ENCODE measurements around the gene PNKP. TPM values are rescaled to one million over a fixed set of nuclear protein-coding genes. Genes with fewer than 3 reads are reported as not detected.

PNKP gene
- total and polyA plus RNA-seq, 10 of the 15 experiments (the other 5 are each of a cell fraction or from before 2014, with no cell fraction given) = 2.9 to 82.3 (median 33.2) TPM

- ATAC-seq (no peak), FAIRE-seq (no peak), DNase-seq (ENCODE audit: low read depth, low spot score) (no peak)
- ChIA-PET SMC1A (ENCODE audit: uncharacterized antibody, unreplicated experiment) (no interaction called here), RAD21 (ENCODE audit: unreplicated experiment) (interaction anchor here (1.0 to 1.1 kb wide), 2 partner anchors 15 to 55 kb away, joined by 3 read pairs; no protein-coding TSS in a partner anchor), CTCF (interaction anchor here (0.7 kb wide), 1 partner anchor 36 kb away, joined by 4 read pairs; no protein-coding TSS in a partner anchor), POLR2A (interaction anchor here (0.5 to 3.0 kb wide), 7 partner anchors 8 to 669 kb away, joined by 3 to 23 read pairs (median 4); partner anchors contain the start of genes AP2A1, ATF5, FUZ and NUP62)
- H2AFZ ChIP-seq (ENCODE audit: control insufficient read depth, low read depth, low read length) = no peak overlapping the region
- H3K4me3 ChIP-seq = peak overlapping the region; percentile 90
- H3K9ac ChIP-seq (ENCODE audit: control insufficient read depth, insufficient read depth, low read length) = peak overlapping the region; percentile 84
- BruUV-seq (replicated peaks) = no TSS peak
- H3K4me1 ChIP-seq (ENCODE audit: control insufficient read depth, insufficient read depth, low read length) = peaks cover 28% of the 10 kb centered on the region
- intact Hi-C loops (cut with micrococcal nuclease; ENCODE audit: unreplicated experiment) (loop anchor here (5.0 kb wide), 1 partner anchor 52 kb away; the partner anchor contains the start of genes ATF5 and NUP62), in situ Hi-C loops (cut with MboI) (loop anchor here (25.0 kb wide), 1 partner anchor 1238 kb away; the partner anchor contains the start of genes CA11 and DBP)
- H3K4me2 ChIP-seq (ENCODE audit: control insufficient read depth, insufficient read depth) = peak overlapping the region; percentile 87
- H3K27me3 ChIP-seq (replicated peaks in 1 of 2; ENCODE audit: control insufficient read depth in 2 of 2, insufficient read depth in 2 of 2, low read length in 1 of 2) = no peaks in the 10 kb centered on the region
- H3K36me3 ChIP-seq (ENCODE audit: control insufficient read depth in 2 of 2, insufficient read depth in 2 of 2, low read length in 1 of 2) = no peaks in the 10 kb centered on the region; a peak in 2 of 4 replicates
- H3K79me2 ChIP-seq (ENCODE audit: control insufficient read depth, insufficient read depth, low read length) = peaks cover 26% of the 10 kb centered on the region
- WGBS (ENCODE audit: insufficient coverage, insufficient replicate concordance, low lambda C conversion rate, missing lambda C conversion rate) = 66% methylated on average over 4 of the region's 4 CpGs
- peak overlapping the region; percentile 95 for H3K27ac ChIP-seq (ENCODE audit: control insufficient read depth, insufficient read depth)
- no peaks in the 10 kb centered on the region for H4K20me1 ChIP-seq (ENCODE audit: control insufficient read depth, insufficient read depth)
- H3K9me3 ChIP-seq (replicated peaks; ENCODE audit: control insufficient read depth, insufficient read depth, low read length) = no peaks in the 10 kb centered on the region
- no peak for TF ChIP-seq HDAC6 (IDR thresholded peaks at IDR 0.05; ENCODE audit: unreplicated experiment)
- TF ChIP-seq SRF (IDR thresholded peaks at IDR 0.05; ENCODE audit: low read depth in 2 of 2, low read length in 2 of 2) = no peak
- TF ChIP-seq, protein P1, sequence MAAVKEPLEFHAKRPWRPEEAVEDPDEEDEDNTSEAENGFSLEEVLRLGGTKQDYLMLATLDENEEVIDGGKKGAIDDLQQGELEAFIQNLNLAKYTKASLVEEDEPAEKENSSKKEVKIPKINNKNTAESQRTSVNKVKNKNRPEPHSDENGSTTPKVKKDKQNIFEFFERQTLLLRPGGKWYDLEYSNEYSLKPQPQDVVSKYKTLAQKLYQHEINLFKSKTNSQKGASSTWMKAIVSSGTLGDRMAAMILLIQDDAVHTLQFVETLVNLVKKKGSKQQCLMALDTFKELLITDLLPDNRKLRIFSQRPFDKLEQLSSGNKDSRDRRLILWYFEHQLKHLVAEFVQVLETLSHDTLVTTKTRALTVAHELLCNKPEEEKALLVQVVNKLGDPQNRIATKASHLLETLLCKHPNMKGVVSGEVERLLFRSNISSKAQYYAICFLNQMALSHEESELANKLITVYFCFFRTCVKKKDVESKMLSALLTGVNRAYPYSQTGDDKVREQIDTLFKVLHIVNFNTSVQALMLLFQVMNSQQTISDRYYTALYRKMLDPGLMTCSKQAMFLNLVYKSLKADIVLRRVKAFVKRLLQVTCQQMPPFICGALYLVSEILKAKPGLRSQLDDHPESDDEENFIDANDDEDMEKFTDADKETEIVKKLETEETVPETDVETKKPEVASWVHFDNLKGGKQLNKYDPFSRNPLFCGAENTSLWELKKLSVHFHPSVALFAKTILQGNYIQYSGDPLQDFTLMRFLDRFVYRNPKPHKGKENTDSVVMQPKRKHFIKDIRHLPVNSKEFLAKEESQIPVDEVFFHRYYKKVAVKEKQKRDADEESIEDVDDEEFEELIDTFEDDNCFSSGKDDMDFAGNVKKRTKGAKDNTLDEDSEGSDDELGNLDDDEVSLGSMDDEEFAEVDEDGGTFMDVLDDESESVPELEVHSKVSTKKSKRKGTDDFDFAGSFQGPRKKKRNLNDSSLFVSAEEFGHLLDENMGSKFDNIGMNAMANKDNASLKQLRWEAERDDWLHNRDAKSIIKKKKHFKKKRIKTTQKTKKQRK (IDR thresholded peaks at IDR 0.05; ENCODE audit: low read depth, low read length) = no peak
- TF ChIP-seq SREBF2 (IDR thresholded peaks at IDR 0.05; ENCODE audit: low read length) = no peak
- no peak for TF ChIP-seq PML (IDR thresholded peaks at IDR 0.05; ENCODE audit: low read length)
- TF ChIP-seq LARP7 (IDR thresholded peaks at IDR 0.05) = no peak
- TF ChIP-seq USF1 (IDR thresholded peaks at IDR 0.05; ENCODE audit: borderline replicate concordance, extremely low read length, insufficient read depth, low read depth, low read length) = no peak
- TF ChIP-seq TCF7 (IDR thresholded peaks at IDR 0.05; ENCODE audit: borderline replicate concordance) = no peak
- TF ChIP-seq CBX5 (IDR thresholded peaks at IDR 0.05; ENCODE audit: low read depth) = no peak
- no peak for TF ChIP-seq EZH2 (IDR thresholded peaks at IDR 0.05; ENCODE audit: borderline replicate concordance, control insufficient read depth, low read depth, low read length)
- no peak for TF ChIP-seq POLR2AphosphoS2 (IDR thresholded peaks at IDR 0.05; ENCODE audit: low read depth, low read length)
- no peak for TF ChIP-seq RAD51 (IDR thresholded peaks at IDR 0.05)
- no peak for TF ChIP-seq PAX8 (IDR thresholded peaks at IDR 0.05)
- TF ChIP-seq, protein P2, sequence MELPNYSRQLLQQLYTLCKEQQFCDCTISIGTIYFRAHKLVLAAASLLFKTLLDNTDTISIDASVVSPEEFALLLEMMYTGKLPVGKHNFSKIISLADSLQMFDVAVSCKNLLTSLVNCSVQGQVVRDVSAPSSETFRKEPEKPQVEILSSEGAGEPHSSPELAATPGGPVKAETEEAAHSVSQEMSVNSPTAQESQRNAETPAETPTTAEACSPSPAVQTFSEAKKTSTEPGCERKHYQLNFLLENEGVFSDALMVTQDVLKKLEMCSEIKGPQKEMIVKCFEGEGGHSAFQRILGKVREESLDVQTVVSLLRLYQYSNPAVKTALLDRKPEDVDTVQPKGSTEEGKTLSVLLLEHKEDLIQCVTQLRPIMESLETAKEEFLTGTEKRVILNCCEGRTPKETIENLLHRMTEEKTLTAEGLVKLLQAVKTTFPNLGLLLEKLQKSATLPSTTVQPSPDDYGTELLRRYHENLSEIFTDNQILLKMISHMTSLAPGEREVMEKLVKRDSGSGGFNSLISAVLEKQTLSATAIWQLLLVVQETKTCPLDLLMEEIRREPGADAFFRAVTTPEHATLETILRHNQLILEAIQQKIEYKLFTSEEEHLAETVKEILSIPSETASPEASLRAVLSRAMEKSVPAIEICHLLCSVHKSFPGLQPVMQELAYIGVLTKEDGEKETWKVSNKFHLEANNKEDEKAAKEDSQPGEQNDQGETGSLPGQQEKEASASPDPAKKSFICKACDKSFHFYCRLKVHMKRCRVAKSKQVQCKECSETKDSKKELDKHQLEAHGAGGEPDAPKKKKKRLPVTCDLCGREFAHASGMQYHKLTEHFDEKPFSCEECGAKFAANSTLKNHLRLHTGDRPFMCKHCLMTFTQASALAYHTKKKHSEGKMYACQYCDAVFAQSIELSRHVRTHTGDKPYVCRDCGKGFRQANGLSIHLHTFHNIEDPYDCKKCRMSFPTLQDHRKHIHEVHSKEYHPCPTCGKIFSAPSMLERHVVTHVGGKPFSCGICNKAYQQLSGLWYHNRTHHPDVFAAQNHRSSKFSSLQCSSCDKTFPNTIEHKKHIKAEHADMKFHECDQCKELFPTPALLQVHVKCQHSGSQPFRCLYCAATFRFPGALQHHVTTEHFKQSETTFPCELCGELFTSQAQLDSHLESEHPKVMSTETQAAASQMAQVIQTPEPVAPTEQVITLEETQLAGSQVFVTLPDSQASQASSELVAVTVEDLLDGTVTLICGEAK (IDR thresholded peaks at IDR 0.05; ENCODE audit: borderline replicate concordance) = no peak
These were observed 7.8 kb upstream of the PNKP start for GRCh38 chr19:49875177-49875576.
